GM18507 (cell line): ENCODE results near the gene AGA.

ENCODE experiments used
- DNase-seq: peaks from one replicate; pipeline ENCODE4 v3.0.0; 2011; ENCODE audit warnings: low read depth; ENCODE audit not compliant: insufficient read length; ENCODE audit errors: extremely low spot score
- FAIRE-seq: peaks from 2 replicates; lab custom pipeline; 2011; peaks lifted over from hg19 to GRCh38; lab: Jason Lieb, UNC

AGA gene

DNA sequence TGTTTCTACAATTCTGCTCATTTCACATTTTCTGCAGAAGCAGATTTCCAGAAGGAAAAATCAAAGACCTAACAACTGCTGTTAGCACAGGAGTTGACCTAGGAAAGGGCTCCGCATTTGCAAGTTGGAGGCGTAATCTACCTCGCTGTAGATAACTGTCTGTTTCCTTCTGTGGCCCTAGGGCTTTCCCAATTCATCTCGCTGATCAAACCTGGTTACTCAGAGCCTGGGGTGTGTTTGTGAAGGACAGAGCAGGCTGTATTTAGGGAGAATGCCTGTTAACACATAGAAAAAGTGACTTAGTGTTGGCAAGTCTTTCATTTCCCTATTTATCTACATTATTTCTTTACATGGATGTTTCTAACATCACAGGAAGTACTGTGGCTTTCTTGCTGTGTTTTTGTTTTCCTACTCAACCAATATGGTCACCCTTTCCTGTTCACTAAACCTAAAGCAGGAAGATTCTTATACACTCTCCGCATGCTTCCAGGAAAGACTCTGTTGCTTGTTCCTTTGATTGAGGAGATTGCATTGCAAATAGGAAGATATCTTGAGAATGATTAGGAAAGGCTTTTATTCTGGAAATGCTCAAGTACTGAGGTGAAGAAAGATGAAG, 40.5 kb downstream of the AGA start:
- DNase-seq = no peak
- no peak for FAIRE-seq

DNA sequence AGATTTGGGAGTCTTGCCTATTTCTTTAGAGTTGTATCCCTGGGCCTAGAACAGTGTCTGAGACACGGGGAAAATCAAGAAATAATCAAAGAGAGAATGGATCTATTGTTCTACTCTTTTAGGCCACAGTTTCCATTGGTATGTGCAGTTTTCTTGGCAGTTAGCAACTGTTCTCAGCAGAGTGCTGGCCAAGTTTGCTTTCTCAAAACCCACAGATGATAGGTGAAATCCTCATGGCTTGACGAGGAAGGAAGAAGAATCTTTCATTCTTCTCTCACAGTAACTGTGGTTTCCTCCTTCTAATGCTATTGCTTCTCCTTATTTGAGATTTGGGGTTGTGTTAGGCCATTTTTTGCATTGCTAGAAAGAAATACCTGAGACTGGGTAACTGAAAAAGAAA, 42.2 kb downstream of the AGA start:
- DNase-seq (no peak), FAIRE-seq (no peak)

- DNase-seq (no peak), FAIRE-seq (no peak)
Measured at GRCh38 chr4:177396352-177396751, 45.9 kb downstream of the AGA start.

DNA sequence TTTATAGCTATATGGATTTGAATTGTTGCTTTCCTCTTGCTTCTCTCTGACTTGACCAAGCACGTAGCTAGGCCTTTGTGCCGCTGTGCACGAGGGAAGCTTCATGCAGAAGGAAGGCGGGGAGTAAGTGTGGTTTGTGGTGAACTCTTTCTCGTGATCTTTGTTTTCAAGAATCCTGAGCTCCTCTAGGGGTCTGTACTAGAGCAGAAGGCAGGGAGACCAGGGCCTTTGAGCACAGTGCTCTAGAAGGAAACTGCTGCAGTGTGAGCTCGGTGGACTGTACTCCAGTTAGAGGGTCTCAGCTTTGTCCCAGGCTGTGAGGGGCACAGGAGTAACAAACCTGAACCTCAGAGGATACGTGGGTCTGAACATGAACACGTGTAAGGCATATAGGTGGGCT, 49.0 kb downstream of the AGA start:
- DNase-seq (no peak), FAIRE-seq (no peak)

GRCh38 chr4:177391953-177392352, 50.3 kb downstream of the AGA start:
- DNase-seq = no peak
- FAIRE-seq = no peak

DNA sequence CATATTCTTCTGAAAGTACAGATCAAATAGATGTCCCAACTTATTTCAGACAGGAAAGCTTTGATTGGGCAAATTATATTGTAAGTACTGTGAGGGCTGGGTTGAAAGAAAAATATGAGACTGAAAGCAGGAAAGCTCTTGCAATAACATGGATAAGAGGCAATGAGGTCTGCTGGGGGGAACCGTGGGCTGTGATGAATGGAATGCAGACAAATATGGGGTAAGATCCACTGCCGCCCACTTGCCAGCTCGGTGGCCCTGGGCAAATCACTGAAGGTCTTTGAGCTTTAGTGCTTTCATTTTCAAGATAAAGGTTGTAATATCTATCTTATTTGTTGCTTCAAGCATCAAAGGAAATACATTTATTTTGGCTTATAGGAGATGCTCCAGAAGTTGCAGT, 51.0 kb downstream of the AGA start:
- DNase-seq (no peak), FAIRE-seq (no peak)

GRCh38 chr4:177386278-177386815, 55.9 kb downstream of the AGA start:
- DNase-seq (no peak), FAIRE-seq (no peak)

DNA sequence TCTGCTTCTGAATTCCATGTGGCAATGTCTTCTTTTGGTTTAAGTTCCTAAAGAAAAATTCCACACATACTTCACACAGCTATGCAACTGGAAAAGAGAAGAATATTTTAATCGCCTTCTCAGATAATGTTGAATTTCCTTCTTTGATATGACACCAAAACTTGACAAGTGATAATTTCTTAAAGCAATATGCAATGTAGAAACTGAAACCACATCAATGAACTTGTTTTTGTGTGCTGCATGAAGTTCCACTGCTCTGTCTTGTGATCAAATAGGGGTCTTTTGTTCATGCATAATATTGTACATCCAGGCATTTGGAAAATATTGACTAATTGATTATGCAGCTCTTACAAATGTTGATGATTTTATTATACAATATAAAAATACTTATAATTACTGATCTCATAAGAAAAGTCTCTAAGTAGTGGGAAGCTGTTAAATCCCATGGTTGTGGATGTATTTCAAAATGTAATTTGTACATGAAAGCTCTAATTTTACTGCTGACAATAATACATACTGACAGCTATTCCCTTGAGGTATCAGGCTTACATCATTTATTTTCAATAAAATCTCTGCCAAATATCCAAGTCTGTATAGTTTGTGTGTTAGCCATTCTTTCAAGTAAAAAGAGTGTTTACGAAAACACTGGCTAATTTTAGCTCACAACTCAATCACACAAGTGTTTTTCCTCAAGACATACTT, 56.5 kb downstream of the AGA start:
- FAIRE-seq = no peak
- no peak for DNase-seq

DNA sequence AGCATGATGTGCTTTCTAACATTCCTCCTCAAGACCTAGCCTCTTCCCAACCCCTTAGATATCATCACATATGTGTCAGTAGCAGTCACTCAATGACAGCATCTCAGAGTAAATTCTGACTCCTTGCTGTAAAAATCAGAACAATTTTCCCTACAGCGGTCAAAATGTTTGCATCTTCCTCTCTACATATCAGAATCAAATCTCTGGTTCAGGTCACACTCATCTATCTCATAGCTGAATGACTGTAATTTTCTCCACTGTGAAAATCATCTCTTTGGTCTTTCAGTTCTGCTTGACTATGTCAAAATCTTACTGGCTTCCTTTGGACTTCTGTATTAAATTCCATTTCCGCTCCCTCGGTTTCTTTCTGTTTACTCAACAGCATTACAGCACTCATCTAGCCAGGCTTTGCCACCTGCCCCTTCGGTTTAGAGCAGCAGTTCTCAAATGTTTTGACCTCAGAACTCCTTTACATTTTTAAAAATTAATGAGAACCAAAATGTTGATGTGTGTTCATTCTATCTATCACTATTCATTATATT, 57.3 kb downstream of the AGA start:
- DNase-seq (no peak), FAIRE-seq (no peak)

DNA sequence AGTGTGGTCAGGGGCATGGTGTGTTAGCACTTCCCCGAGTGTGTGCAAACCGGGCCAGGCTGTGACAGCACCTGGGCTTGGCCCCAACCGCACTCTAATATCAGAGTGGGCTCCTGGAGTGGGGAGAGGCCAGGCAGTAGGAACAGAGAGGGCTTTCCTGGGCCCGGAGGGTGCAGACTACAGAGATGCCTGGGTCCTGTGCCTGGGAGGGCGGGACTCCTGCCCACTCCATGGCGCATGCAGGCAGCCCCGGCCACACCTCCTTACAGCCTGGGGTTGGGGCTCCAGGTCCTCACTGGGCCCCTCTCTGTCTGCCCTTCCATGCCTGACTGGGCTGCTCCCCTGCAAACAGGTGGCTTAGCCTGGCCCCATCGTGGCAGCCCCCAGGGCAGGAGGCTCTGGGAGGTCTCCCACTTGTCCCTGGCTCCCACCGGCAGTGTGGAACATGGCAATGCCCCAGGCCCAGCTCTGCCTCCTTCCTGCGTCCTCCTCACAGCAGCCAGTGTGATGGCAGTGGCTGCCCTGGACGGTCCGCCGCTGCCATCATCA, 60.4 kb downstream of the AGA start:
- no peak for FAIRE-seq
- no peak for DNase-seq
